Loucy (cell line): ENCODE measurements around the gene ARF1.

Source experiments
- H2AFZ ChIP-seq: fragments of 200-600 bp; sonication (generic); 2 replicates; pipeline ENCODE4 v1.6.0; 2016; ENCODE audit warnings: antibody characterized with exemption, mild to moderate bottlenecking, low read length, moderate library complexity
- H3F3A ChIP-seq: fragments of 200-600 bp; 2 replicates; pipeline ENCODE4 v1.6.0; 2016; ENCODE audit warnings: antibody characterized with exemption, low read depth, mild to moderate bottlenecking
- H3K27me3 ChIP-seq: fragments of 200-600 bp; sonication (generic); 2 replicates; pipeline ENCODE4 v1.6.1; 2014; ENCODE audit warnings: low read length, mild to moderate bottlenecking; ENCODE audit not compliant: insufficient read depth, poor library complexity, severe bottlenecking
- H3K36me3 ChIP-seq: fragments of 200-600 bp; sonication (generic); 2 replicates; pipeline ENCODE4 v1.6.1; 2016; ENCODE audit warnings: low read length; ENCODE audit not compliant: insufficient read depth
- H3K4me1 ChIP-seq: fragments of 200-600 bp; sonication (generic); 2 replicates; pipeline ENCODE4 v1.5.1; 2014; ENCODE audit warnings: low read length, mild to moderate bottlenecking; ENCODE audit not compliant: insufficient read depth, poor library complexity, severe bottlenecking
- H3K4me2 ChIP-seq: fragments of 200-600 bp; sonication (generic); 2 replicates; pipeline ENCODE4 v1.6.0; 2014; ENCODE audit warnings: antibody characterized with exemption, low read length, low read depth, mild to moderate bottlenecking; ENCODE audit not compliant: poor library complexity, severe bottlenecking
- H3K4me3 ChIP-seq: fragments of 200-600 bp; sonication (generic); 2 replicates; pipeline ENCODE4 v1.5.1; 2014; ENCODE audit warnings: low read length, mild to moderate bottlenecking, mixed read lengths; ENCODE audit not compliant: poor library complexity, severe bottlenecking
- H3K79me2 ChIP-seq: fragments of 200-600 bp; sonication (generic); 2 replicates; pipeline ENCODE4 v1.6.1; 2014; ENCODE audit warnings: low read length; ENCODE audit not compliant: insufficient read depth
- H3K9ac ChIP-seq: fragments of 200-600 bp; sonication (generic); 2 replicates; pipeline ENCODE4 v1.6.0; 2014; ENCODE audit warnings: mild to moderate bottlenecking, low read depth, low read length, moderate library complexity; ENCODE audit not compliant: poor library complexity, severe bottlenecking
- H3K9me2 ChIP-seq: fragments of 200-600 bp; sonication (generic); replicated peaks from 2 replicates; pipeline ENCODE4 v1.6.1; 2016; ENCODE audit warnings: low read depth, low read length, mixed read lengths
- H3K9me3 ChIP-seq: fragments of 200-600 bp; sonication (generic); 2 replicates; pipeline ENCODE4 v1.6.1; 2014; ENCODE audit warnings: mild to moderate bottlenecking, antibody characterized with exemption, low read length, low read depth; ENCODE audit not compliant: insufficient read depth
- H4K20me1 ChIP-seq: fragments of 200-600 bp; sonication (generic); 2 replicates; pipeline ENCODE4 v1.6.0; 2014; ENCODE audit warnings: antibody characterized with exemption, low read length, mild to moderate bottlenecking; ENCODE audit not compliant: insufficient read depth, poor library complexity, severe bottlenecking
- CTCF ChIP-seq: fragments of 200-600 bp; sonication (generic); conservative IDR thresholded peaks from 2 replicates; pipeline ENCODE4 v1.5.1; 2014; ENCODE audit warnings: mild to moderate bottlenecking, antibody characterized with exemption, low read length
- EZH2phosphoT487 ChIP-seq: fragments of 200-600 bp; IDR thresholded peaks from 2 replicates; pipeline ENCODE4 v1.6.1; 2018; ENCODE audit warnings: antibody characterized with exemption, mild to moderate bottlenecking, moderate library complexity, borderline replicate concordance

ARF1 gene

GRCh38 chr1:228071839-228072657 lies 10.5 kb upstream of the ARF1 start:
- H3K4me1 ChIP-seq: no peaks in the 10 kb centered on the region
- H3K4me2 ChIP-seq: no peak overlapping the region
- no peaks in the 10 kb centered on the region for H3F3A ChIP-seq
- no peaks in the 10 kb centered on the region for H4K20me1 ChIP-seq
- no peaks in the 10 kb centered on the region for H3K27me3 ChIP-seq
- TF ChIP-seq EZH2phosphoT487 (no peak), CTCF (no peak)
- H3K4me3 ChIP-seq: no peak overlapping the region
- H3K9me3 ChIP-seq: no peaks in the 10 kb centered on the region
- H2AFZ ChIP-seq: no peak overlapping the region
- no peaks in the 10 kb centered on the region for H3K36me3 ChIP-seq
- H3K9me2 ChIP-seq: no peaks in the 10 kb centered on the region
- H3K9ac ChIP-seq: no peak overlapping the region
- no peaks in the 10 kb centered on the region for H3K79me2 ChIP-seq

GRCh38 chr1:228072658-228073043 lies 9.9 kb upstream of the ARF1 start:
- Histone ChIP-seq H2AFZ (no peak overlapping the region), H3K4me3 (no peak overlapping the region), H3K36me3 (no peaks in the 10 kb centered on the region), H3K27me3 (no peaks in the 10 kb centered on the region), H3K4me2 (no peak overlapping the region), H3K4me1 (no peaks in the 10 kb centered on the region), H3K9ac (no peak overlapping the region), H3F3A (no peaks in the 10 kb centered on the region), H3K9me2 (no peaks in the 10 kb centered on the region), H3K9me3 (no peaks in the 10 kb centered on the region), H3K79me2 (no peaks in the 10 kb centered on the region), H4K20me1 (no peaks in the 10 kb centered on the region)
- TF ChIP-seq CTCF (no peak), EZH2phosphoT487 (no peak)

GRCh38 chr1:228073061-228073856 lies 9.2 kb upstream of the ARF1 start:
- TF ChIP-seq EZH2phosphoT487 (no peak), CTCF (no peak)

More at GRCh38 chr1:228073061-228073856, 9.2 kb upstream of the ARF1 start:
- no peak overlapping the region for H3K4me2 ChIP-seq
- H3K9ac ChIP-seq: no peak overlapping the region
- H2AFZ ChIP-seq: no peak overlapping the region
- no peaks in the 10 kb centered on the region for H3K79me2 ChIP-seq
- no peaks in the 10 kb centered on the region for H3F3A ChIP-seq
- no peaks in the 10 kb centered on the region for H3K36me3 ChIP-seq
- no peaks in the 10 kb centered on the region for H3K9me2 ChIP-seq
- H3K4me3 ChIP-seq: no peak overlapping the region
- H3K27me3 ChIP-seq: no peaks in the 10 kb centered on the region
- H3K9me3 ChIP-seq: no peaks in the 10 kb centered on the region
- no peaks in the 10 kb centered on the region for H4K20me1 ChIP-seq
- no peaks in the 10 kb centered on the region for H3K4me1 ChIP-seq
